Measurements from ENCODE around the gene AKR1B15. TPM values are rescaled to one million over a fixed set of nuclear protein-coding genes. Genes with fewer than 3 reads are reported as not detected.
"Not testable (repeated sequence)": the region's sequence is repeated elsewhere in the genome, so short reads cannot be mapped to it uniquely, and the experiment has no call there.

AKR1B15 gene
- total RNA-seq, 1 donor from 2014 or later = 1.3 TPM

- ATAC-seq (no peak), DNase-seq (ENCODE audit: low spot score) (no peak)
- intact Hi-C loops (cut with DNase I) = no loop called here
Measured at GRCh38 chr7:134553976-134554375, 5.1 kb downstream of the AKR1B15 start.

DNA sequence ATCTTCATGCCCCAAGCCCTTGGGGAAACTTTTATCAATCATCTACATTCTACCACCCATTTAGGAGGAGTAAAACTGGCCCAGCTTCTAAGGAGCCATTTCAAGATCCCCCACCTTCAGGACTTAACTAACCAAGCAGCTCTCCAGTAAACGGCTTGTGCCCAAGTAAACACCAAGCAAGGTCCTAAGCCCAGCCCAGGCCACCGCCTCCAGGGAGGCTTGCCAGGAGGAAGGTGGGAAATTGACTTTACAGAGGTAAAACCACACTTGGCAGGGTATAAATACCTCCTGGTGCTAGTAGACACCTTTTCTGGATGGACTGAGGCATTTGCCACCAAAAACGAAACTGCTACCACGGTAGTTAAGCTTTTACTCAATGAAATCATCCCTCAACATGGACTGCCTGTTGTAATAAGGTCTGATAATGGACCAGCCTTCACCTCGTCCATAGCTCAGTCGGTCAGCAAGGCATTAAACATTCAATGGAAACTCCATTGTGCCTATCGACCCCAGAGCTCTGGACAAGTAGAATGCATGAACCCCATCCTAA is 5.6 kb downstream of the AKR1B15 start:
- no peak for ATAC-seq
- intact Hi-C loops (cut with DNase I) = no loop called here
- DNase-seq (ENCODE audit: low spot score) = no peak

DNA sequence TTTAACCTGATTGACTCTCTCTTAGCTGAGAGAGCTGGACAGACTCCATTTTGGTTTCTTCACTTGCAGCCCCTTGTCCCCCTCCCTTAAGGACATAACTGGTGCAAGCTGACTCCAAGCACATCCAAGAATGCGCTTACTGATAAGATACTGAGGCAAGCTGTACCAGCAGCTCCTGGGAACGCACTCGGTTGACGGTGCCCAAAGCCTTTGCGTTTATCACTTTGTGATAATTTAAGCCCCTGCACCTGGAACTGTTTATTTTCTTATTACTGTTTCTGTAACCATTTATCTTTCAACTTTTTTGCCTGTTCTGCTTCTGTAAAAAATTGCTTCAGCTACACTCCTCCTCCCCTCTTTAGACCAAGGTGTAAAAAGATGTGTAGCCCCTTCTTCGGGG is 8.5 kb downstream of the AKR1B15 start:
- DNase-seq (ENCODE audit: low spot score) (no peak), ATAC-seq (no peak)
- intact Hi-C loops (cut with DNase I) = no loop called here

DNA sequence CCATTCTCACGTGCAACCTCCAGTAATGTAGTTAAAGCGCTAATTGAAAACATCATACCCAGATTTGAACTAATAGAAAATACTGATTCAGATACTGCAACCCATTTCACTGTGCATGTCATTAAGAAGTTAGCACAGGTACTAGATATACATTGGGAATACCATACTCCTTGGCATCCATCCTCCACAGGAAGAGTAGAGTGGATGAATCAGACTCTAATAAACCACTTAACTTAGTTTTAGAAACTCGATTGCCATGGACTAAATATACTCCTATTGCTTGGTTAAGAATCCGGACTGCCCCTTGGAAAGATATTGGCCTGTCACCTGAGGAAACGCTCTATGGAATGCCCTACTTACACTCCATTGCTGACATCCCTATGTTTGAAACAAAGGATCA is 9.5 kb downstream of the AKR1B15 start:
- DNase-seq (ENCODE audit: low spot score) (no peak), ATAC-seq (no peak)
- intact Hi-C loops (cut with DNase I) = no loop called here

GRCh38 chr7:134561616-134562015 is 12.7 kb downstream of the AKR1B15 start:
- intact Hi-C loops (cut with DNase I); DNase-seq (ENCODE audit: low spot score); ATAC-seq: not testable (repeated sequence)

DNA sequence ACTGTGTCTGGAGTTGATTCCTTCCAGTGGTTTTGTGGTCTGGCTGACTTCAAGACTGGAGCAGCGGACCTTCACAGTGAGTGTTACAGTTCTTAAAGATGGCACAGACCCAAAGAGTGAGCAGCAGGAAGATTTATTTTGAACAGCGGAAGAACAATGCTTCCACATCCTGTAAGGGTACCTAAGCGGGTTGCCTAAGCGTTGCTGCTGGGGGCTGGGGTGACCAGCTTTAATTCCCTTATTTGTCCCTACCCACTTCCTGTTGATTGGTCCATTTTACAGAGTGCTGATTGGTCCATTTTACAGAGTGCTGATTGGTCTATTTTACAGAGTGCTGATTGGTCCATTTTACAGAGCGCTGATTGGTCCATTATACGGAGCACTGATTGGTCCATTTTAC is 13.2 kb downstream of the AKR1B15 start:
- ATAC-seq (peak; percentile 39), DNase-seq (ENCODE audit: low spot score) (no peak)
- intact Hi-C loops (cut with DNase I) = no loop called here

DNA sequence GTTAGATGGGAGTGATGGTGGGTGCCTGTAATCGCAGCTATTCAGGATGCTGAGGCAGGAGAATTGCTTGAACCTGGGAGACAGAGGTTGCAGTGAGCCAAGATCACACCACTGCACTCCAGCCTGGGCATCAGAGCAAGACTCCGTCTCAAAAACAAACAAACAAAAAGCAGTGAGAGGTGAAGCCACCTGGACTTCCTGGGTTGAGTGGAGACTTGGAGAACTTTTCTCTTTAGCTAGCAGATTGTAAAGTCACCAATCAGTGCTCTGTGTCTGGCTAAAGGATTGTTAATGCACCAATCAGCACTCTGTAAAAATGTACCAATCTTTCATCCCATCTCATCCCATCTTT is 14.5 kb downstream of the AKR1B15 start:
- DNase-seq (ENCODE audit: low spot score); ATAC-seq; intact Hi-C loops (cut with DNase I): not testable (repeated sequence)

- intact Hi-C loops (cut with DNase I) = no loop called here
- DNase-seq (ENCODE audit: low spot score) = no peak
- peak; percentile 76 for ATAC-seq
Measured at GRCh38 chr7:134565643-134566136, 16.8 kb downstream of the AKR1B15 start.

GRCh38 chr7:134567368-134567767 is 18.5 kb downstream of the AKR1B15 start:
- DNase-seq (ENCODE audit: low spot score) (no peak), ATAC-seq (no peak)
- intact Hi-C loops (cut with DNase I) = no loop called here

DNA sequence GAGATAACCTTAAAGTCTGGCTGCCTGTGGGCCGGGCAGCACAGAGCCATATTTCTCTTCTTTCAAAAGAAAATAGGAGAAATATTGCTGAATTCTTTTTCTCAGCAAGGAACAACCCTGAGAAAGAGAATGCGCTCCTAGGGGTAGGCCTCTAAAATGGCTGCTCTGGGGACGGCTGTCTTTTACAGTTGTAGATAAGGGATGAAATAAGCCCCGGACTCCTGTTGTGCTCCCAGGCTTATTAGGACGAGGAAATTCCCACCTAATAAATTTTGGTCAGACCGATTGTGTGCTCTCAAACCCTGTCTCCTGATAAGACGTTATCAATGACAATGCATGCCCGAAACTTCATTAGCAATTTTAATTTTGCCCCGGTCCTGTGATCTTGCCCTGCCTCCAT is 21.1 kb downstream of the AKR1B15 start:
- not testable (repeated sequence) for ATAC-seq

GRCh38 chr7:134571101-134571500 is 22.2 kb downstream of the AKR1B15 start:
- intact Hi-C loops (cut with DNase I) = no loop called here
- DNase-seq (ENCODE audit: low spot score) (no peak), ATAC-seq (no peak)

More for the DNA sequence above, 21.1 kb downstream of the AKR1B15 start:
- intact Hi-C loops (cut with DNase I); DNase-seq (ENCODE audit: low spot score): not testable (repeated sequence)

GRCh38 chr7:134571746-134572461 is 23.0 kb downstream of the AKR1B15 start:
- no peak for DNase-seq (ENCODE audit: low spot score)
- intact Hi-C loops (cut with DNase I) = no loop called here
- ATAC-seq = no peak

DNA sequence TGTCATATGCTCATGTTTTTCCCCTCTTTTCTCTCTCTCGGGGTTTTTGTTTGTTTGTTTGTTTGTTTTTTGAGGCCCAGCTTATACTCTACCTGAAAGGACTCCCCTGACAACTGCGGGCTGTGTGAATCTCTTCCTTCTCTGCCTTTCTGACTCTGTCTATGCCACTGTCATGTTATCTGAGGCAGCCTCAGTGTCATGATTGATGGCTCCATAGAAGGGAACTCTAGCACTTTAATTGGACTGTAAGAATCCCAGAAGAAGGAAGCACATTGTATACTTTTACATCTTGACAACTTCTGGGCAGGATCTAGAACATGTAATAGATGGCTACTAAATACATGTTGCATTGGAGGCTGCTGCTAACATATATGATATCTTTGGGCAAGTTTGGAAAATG is 25.4 kb downstream of the AKR1B15 start:
- no peak for DNase-seq (ENCODE audit: low spot score)
- intact Hi-C loops (cut with DNase I) = no loop called here
- ATAC-seq = no peak

- ATAC-seq (no peak), DNase-seq (ENCODE audit: low spot score) (no peak)
- intact Hi-C loops (cut with DNase I) = no loop called here
Measured at GRCh38 chr7:134584290-134584689, 35.4 kb downstream of the AKR1B15 start.

DNA sequence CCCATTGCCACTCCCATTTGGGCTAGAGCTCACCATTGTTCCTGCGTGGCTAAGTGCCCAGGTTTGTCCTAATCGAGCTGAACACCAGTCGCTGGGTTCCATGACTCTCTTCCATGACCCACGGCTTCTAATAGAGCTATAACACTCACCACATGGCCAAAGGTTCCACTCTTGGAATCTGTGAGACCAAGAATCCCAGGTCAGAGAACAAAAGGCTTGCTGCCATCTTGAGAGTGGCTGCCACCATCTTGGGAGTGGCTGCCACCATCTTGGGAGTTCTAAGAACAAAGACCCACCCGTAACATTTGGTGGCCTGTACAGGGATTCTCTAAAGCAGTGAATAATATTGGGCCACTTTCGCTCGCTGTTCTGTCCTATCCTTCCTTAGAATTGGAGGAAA is 37.0 kb downstream of the AKR1B15 start:
- no peak for ATAC-seq
- intact Hi-C loops (cut with DNase I) = no loop called here
- no peak for DNase-seq (ENCODE audit: low spot score)

GRCh38 chr7:134587750-134588149 is 38.8 kb downstream of the AKR1B15 start:
- DNase-seq (ENCODE audit: low spot score) = no peak
- intact Hi-C loops (cut with DNase I) = no loop called here
- ATAC-seq = no peak

- intact Hi-C loops (cut with DNase I) = no loop called here
- ATAC-seq = no peak
Measured at GRCh38 chr7:134589491-134589941, 40.6 kb downstream of the AKR1B15 start.

GRCh38 chr7:134593530-134594392 is 44.9 kb downstream of the AKR1B15 start:
- ATAC-seq (peak; percentile 97), DNase-seq (ENCODE audit: low spot score) (peak; percentile 90)
- intact Hi-C loops (cut with DNase I) = no loop called here

More at GRCh38 chr7:134589491-134589941, 40.6 kb downstream of the AKR1B15 start:
- DNase-seq (ENCODE audit: low spot score) = no peak

GRCh38 chr7:134594877-134595276 is 46.0 kb downstream of the AKR1B15 start:
- DNase-seq (ENCODE audit: low spot score) = no peak

DNA sequence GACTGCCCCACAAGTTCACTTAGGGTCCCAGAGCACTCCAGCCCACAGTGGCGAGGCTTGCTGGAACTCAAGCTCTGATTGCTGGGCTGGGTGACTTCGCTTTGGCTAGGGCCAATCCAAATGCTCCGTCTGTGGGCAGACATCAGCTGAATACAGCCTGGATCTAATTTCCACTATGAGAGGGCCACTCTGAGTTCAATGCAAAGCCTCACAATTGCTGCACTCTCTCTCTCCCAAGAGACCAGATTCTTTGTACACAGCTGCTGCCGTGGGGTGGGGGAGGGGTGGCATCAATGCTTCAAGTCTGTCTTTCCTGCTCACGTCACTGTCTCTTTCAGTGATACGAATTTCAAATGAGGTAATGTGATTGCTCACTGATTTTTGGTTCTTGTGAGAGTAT is 50.5 kb downstream of the AKR1B15 start:
- DNase-seq (ENCODE audit: low spot score) (no peak), ATAC-seq (peak; percentile 55)
- intact Hi-C loops (cut with DNase I) = no loop called here

More at GRCh38 chr7:134594877-134595276, 46.0 kb downstream of the AKR1B15 start:
- no peak for ATAC-seq
- intact Hi-C loops (cut with DNase I) = no loop called here

Measured in sciatic nerve (tissue), 2 donors.